HG02610 (cell line): ENCODE results near the gene CLEC10A.
"Not testable (repeated sequence)": the region's sequence is repeated elsewhere in the genome, so short reads cannot be mapped to it uniquely, and the experiment has no call there.

Experiments used
- ATAC-seq: cut with Tn5 transposase; IDR thresholded peaks from one replicate; pipeline ENCODE4 v1.9.1; 2021; ENCODE audit warnings: mild to moderate bottlenecking, moderate library complexity; ENCODE audit not compliant: unreplicated experiment

The CLEC10A gene

DNA sequence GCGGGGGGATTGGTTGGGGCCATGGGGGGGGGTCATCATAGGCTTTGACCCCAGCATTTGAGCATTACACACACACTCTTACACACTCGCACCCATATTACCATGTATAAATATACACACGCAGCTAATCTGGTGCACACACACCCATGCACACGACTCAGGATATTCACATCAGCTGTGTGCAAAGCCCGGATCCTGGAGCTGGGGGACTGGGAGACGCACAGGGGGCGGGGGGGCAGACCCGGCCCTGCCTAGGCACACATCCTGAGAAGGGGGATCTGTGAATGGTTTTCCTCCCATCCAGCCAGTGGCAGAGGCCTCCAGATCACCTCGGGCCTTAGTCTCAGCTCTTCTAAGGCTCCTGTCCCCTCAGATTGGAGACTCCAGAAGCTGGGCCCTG, 28.9 kb upstream of the CLEC10A start:
- no peak for ATAC-seq

DNA sequence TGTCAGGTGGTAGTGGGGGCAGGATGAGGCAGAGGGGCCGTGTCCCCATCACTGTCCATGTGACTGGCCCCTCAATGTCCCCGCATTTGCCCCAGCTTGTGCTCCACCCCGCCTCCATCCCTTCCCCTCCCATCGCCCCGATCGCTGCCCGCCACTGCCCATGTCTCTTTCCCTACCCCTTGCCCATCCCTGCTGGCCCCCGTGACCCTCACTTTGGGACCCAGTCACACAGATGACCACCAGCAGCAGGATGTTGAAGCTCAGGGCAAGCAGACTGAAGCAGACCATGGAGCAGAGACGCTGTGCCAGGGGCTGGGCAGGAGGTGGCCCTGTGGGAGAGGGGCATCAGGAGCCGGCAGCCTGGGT, 28.5 kb upstream of the CLEC10A start:
- ATAC-seq, result no peak

DNA sequence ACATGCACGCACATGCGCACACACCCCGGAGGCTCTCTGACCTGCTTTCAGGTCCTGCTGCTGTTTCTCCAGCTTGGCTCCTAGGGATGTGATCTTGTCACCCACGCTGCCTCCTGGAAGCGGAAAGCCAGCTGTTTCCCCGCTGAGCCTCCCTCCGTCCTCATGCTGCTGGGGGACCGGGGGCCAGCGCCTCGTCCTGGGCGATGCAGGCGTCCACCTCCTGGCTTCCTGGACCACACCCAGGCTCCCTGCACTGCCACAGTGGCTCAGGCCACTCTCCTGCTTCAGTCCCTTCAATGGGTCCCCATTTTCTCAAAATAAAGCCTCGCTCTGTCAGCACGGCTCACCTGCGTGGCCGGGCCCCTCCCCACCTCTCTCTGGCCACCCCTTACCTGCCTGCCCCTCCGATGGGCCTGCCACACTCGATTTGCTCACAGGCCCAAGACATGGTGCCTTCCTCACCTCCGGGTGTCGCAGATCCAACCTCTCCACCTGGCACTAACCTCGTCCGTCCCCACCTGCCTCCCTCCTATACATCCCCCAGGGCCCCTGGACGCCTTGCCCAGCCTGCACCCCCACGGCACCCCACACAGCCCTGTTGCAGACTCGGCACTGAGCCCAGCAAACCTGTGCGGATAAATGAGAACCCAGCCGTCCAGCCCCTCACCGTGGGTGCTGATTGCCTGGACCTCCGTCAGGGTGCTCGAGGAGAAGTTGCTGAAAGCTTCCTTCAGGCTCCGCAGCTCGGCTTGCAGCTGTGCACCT, 27.9 kb upstream of the CLEC10A start:
- ATAC-seq, result no peak

- no peak for ATAC-seq
Observed at GRCh38 chr17:7107012-7107754, 27.1 kb upstream of the CLEC10A start.

- no peak for ATAC-seq
Observed at GRCh38 chr17:7102421-7102820, 22.4 kb upstream of the CLEC10A start.

DNA sequence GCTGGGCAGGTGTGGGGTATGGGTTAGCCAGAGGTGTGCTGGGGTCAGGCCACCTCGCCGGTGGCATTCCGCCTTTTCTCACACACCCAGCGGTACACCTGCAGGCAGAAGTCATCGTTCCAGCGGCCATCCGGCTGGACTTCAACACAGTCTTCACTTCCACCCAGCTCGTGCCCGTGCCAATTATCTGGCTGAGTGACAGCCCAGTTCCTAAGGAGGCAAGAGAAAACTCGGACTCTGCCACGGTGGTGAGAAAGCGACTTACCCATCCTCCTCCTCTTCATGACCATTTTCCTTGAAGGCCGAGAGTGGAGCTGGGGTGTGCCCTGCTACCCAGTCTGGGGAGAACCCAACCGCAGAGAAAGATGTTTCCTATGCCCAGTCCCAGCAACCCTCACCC, 21.5 kb upstream of the CLEC10A start:
- no peak for ATAC-seq

DNA sequence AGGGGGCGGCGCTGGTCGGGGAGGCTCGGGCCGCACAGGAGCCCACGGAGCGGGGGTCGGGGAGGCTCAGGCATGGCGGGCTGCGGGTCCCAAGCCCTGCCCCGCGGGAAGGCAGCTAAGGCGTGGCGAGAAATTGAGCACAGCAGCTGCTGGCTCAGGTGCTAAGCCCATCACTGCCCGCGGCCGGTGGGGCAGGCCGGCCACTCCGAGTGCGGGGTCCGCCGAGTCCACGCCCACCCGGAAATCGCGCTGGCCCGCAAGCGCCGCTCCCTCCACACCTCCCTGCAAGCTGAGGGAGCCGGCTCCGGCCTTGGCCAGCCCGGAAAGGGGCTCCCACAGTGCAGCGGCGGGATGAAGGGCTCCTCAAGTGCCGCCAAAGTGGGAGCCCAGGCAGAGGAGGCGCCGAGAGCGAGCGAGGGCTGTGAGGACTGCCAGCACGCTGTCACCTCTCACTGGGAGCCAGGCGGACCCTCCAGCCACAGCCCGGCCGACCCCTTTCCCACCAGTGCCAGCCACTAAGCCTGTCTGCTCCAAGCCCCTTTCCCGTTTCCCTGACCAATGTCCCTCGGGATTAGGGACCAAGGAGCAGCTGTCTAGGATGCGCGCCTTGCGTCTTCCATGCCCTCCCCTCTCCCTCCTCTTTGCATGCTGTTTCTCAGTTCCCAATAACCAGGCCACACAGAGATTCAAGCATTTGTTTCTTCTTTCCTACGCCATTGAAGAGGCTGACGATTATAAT, 20.8 kb upstream of the CLEC10A start:
- ATAC-seq, result not testable (repeated sequence)

DNA sequence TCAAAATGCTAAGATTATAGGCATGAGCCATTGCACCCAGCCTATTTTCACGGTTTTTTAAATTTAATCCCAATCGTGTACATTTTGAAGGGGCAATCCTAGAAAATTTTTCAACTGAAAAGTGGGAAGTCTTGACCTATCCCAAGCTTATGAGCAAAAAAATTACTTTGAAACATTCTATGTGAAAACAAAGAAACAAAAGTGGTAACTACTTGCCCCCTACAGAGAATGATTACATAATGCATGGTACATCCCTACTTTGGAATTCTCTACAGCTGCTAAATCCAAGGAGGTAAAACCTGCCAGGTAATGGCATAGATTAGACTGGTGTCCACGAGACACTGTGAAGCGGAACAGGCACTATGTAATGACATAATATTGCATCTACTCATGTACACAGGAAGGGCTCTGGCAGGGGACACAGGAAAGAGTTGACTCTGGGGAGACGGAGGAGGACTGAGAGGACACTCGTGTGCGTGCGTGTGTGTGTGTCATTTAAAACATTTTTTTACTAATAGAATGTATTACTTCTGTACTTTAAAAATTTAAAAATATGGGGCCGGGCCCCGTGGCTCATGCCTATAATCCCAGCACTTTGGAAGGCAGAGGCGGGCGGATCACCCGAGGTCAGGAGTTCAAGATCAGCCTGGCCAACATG, 18.9 kb upstream of the CLEC10A start:
- ATAC-seq, result no peak

GRCh38 chr17:7097940-7098339, 17.9 kb upstream of the CLEC10A start:
- no peak for ATAC-seq

DNA sequence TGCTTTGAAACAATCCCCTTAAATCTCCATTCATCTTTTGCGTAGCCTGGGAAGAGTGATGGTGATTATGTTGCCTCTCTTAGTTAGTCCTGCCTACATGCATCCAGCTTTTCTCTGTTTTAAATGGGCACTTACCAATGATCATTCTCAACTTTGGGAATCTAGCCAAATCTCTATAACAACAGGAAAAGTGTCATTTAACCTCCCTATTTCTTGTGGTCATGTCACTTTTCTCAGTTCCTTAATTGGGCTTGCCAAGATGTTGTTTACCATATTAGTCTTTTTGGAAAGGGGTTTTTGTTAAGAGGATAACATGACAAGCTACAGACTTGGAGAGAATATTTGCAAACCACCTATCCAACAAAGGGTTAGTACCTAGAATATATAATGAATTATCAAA, 15.6 kb upstream of the CLEC10A start:
- no peak for ATAC-seq

DNA sequence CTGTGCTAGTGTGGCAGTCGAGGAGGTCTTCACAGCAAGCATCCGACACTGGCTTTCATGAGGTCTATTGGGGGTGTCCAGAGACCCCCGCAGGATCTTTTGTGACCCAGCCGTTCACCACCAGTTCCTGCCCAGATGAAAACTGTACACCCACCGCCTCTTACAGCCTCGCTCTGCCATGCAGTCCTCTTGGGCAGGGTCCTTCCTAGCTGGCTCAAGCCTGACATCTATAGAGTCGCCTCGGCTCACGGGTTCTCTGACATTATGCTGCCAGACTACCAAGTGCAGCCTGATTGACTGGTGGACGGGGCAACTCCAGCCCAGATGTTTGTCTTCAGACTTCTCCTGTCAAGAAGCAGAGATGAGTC, 14.6 kb upstream of the CLEC10A start:
- ATAC-seq, result no peak

GRCh38 chr17:7091311-7092005, 11.4 kb upstream of the CLEC10A start:
- not testable (repeated sequence) for ATAC-seq

DNA sequence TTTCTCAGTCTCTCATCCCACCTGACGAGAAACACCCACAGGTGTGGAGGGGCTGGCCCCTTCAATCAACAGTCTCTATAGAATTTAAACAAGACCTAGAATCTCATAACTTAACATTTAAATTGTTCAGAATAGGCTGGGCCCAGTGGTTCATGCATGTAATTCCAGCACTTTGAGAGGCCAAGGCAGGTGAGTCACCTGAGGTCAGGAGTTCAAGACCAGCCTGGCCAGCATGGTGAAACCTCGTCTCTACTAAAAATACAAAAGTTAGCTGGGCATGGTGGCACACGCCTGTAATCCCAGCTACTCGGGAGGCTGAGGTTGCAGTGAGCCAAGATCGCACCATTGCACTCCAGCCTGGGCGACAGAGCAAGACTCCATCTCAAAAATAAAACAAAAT, 9.5 kb upstream of the CLEC10A start:
- ATAC-seq, result not testable (repeated sequence)

- ATAC-seq, result not testable (repeated sequence)
Observed at GRCh38 chr17:7088442-7088841, 8.4 kb upstream of the CLEC10A start.

DNA sequence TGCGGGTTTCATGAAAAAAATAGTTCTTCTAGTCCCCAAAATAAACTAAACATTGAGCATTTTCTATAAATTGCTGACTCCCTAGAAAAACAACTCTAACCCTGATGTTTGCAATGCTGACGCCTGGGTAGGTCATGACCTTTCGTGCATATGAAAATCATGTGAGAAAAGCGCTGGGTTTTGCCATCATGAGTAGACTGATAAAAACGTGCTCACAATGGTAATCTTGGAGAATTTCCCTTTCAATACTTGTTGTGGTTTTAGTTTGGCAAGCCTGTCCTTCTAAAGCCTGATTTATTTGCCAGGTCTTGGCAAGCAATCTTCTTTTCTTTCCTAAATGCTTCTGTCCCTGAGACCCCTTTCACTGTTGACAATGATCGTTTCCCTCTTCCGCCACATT, 4.0 kb upstream of the CLEC10A start:
- no peak for ATAC-seq

GRCh38 chr17:7083592-7083991, 3.5 kb upstream of the CLEC10A start:
- no peak for ATAC-seq

- ATAC-seq, result no peak
Observed at GRCh38 chr17:7081341-7082062, 1.5 kb upstream of the CLEC10A start.

DNA sequence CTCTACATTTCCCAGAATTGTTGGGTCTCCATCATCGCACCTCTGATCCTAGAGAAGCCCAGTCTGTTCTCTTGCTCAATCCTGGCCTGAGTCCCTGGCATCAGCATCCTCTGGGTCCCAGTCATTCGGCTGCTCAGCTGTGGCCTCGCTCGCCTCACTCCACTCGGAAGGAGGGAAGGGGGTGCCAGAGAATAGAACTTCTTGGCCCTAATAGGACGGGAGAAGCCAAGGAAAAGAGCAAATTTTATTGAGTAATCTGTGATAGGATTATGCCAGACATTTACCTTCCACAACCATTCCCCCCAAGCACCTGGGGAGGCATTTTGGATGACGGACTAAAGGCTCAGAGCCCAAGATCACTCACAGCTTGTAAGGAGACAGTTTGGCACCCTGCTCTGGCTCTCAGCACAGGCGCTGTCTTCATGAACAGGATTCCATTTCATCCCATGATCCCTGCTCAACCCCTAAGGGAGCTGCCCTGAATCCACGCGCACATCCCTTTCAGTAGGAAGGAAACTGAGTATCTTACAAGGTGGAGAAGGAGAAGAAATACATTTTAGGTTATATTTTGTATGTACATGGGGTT, 498 bp upstream of the CLEC10A start:
- no peak for ATAC-seq

DNA sequence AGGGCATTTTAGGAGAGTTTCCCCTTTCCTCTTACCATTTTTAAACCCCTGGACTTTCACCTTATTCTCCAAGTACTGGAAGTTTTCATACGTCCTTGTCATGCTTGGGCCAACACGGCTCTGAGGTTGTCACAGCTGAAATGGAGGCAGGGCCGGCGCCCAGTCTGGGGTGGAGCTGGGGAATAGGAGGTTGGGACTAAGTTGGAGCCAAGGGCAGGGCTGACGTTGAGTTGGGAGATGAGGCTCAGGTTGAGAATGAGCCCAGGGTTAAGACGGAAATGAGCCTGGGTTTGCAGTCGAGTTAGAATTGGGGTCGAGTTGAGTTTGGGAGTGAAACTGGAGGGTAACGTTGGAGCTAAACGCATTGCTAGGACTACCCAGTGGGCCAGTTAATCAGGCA, 1.3 kb downstream of the CLEC10A start:
- ATAC-seq, result no peak
